GM19438 (cell line): Measurements from ENCODE around the gene TARS1.
"Not testable (repeated sequence)": the region's sequence is repeated elsewhere in the genome, so short reads cannot be mapped to it uniquely, and the experiment has no call there.

ENCODE experiments used
- ATAC-seq: cut with Tn5 transposase; IDR thresholded peaks from one replicate; pipeline ENCODE4 v1.9.1; 2021; ENCODE audit warnings: low read depth; ENCODE audit not compliant: unreplicated experiment

TARS1 gene

DNA sequence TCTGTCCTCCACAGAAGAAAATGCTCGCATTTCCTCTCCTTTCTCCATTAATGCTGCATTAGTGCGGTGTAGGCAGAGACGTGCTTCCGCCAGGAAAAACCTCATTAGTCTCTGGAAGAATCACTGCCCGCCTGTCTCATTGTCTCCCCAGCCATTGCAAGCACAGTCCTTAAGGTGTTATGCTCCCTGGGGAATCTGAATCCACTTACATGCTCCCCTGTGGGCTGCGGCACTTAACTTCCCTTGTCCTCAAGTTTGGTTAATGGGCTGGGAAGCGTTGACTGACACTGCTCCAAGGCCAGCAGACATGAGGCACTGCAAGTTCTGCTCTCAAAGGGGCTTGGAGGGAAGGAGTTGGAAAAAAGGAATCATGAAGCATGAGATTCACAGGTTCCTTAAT, 41.6 kb downstream of the TARS1 start:
- ATAC-seq, result no peak

DNA sequence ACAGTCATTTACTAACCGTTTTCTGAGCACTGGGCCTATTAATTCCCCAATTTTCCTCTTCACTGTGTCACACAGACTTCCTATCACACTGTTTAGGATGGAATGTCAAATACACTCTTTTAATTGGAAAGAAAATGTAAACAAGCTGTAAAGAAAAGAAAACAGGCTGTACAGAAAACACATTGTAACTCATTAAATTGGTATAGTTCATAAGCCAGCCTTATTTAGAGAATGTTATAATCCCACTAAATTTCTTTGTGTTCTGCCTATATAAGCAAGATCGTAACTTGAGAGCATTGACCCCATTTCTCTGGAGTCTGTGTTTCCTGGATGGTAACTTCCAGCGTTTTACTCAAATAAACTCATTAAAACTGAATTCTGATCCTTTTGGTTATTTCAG, 46.5 kb downstream of the TARS1 start:
- ATAC-seq, result no peak

DNA sequence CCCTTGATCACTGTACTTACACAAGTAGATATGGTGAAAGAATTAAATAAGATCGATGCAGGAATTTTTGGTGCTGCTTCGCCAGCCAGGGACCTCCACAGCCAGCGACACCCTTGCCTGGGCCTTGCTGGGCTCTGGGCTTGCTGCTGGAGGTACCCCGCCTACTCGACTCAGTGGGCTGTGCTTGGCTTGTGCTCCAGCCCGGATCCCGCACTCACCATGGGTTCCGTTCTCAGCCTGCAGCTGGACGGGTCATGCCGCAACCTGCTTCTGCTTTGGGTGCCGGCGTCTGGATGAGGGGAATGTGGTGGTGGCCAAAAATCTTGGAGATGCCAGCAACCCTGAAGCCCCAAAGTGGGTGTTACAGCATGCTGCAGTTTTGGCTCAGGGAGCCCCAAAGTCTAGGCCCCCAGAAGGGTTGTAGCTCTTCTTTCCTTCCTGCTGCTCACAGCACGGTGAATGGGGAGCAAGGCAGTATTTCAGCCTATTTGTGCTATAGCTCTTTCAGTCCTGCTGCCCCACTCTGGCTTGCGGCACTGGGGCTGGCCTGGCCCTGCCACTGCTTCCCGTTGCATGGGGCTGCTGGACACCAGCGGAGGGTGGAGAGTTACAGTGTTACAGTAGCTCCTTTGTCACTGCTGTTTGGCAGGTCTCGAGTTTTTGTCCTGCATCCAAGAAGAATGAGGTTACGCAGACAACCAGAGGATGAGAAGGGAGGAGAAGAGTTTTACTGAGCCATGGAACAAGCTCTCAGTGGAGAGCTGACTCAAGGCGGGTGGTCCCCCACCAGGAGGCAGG, 48.0 kb downstream of the TARS1 start:
- ATAC-seq, result no peak

DNA sequence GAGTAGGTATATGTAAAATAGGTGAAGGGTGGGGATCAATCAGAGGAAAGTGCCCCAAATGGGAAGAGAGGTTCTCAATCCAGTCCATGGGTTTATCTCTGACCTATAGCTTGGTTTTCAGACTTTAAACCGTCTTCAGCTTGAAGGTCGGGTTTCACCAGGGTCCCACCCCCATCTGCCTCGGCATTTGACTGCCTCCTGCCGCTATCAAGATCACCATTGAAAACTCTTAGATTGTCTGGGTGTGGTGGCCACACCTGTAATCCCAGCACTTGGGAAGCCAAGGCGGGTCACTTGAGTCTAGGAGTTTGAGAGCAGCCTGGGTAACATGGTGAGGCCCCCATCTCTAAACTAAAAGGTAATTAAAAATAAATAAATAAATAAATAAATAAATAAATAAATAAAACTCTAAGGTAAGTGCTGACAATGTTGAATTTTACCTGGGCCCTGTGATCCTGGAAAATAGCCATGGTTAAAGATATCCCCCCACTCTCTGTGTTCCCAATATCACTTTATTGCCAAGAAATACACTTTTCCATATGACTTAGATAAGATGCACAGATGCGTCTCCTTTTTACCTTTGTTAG, 48.8 kb downstream of the TARS1 start:
- no peak for ATAC-seq

DNA sequence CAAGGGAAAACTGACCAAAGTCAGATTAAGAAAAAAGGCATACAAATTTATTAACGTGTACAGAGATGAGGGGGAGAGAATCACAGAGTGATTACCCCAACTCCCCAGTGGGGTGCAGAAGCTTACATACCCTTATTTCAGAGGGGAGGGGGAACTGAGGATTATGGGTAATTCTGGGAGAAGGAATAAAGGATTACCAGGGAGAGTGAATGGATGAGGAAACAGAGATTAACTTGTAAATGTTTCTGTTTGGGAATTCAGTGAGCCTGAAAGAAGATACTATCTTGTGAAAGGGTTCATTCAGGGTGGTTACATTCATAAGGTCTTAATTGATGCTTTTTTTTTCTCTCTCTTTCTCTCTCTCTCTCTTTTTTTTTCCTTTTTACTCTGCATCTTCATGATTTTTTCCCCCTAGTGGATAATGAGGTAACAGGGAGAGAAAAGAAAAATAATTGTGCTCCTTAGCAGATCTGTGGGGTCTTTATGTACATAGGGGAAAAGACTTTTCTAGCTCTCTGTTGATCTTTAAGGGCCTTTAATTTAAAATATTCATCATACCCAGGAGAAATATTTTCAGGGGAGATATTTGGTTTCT, 49.4 kb downstream of the TARS1 start:
- ATAC-seq, result no peak

DNA sequence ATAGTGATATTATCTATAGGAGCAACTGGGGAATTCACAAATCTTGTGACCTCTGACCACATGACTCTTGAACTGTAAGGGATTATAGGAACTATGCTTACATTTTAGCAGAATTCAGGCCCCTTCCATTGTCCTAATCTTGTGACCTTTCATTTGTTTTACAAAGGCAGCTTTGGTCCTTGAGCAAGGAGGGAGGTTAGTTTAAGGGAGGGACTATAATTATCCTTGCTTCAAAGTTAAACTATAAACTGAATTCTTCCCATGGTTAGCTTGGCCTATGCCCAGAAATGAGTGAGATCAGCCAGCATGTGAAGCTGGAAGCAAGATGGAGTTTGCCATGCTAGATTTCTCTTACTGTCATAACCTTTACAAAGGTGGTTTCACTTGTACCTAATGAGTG, 51.2 kb downstream of the TARS1 start:
- no peak for ATAC-seq

DNA sequence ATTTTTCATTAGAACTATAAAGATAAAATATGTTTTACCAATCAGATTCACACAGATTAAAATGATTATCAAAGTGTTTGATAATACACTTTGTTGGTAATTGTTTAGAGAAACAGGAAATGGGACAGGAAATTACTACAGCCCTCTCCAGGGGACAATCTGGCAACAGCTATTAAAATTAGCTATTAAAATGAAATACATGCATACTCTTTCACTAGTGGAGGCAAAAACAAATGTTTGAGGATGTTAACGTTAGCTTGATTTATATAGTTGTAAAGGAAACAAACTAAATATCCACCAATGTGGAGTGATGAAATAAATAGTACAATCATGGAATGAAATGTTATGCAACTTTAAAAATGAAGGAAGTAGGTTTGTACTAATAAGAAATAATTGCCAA, 53.7 kb downstream of the TARS1 start:
- no peak for ATAC-seq

DNA sequence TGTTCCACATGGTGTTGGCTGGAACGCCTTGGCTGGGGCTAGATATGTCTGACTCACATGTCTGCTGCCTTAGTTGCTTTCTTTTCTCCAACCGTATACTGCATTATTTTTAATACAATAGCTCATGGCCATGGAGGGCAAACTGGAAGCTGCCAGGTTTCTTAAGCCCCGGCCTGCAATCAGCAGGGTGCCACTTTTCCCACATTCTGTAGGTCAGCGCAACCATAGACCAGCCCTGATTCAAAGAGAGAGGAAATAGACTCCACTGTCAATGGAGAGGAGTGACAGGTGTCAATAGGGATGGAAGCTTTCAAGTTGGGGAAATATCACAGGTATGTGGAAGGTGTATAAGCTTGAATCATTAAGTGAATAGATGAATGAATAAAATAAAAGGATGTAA, 60.5 kb downstream of the TARS1 start:
- no peak for ATAC-seq

DNA sequence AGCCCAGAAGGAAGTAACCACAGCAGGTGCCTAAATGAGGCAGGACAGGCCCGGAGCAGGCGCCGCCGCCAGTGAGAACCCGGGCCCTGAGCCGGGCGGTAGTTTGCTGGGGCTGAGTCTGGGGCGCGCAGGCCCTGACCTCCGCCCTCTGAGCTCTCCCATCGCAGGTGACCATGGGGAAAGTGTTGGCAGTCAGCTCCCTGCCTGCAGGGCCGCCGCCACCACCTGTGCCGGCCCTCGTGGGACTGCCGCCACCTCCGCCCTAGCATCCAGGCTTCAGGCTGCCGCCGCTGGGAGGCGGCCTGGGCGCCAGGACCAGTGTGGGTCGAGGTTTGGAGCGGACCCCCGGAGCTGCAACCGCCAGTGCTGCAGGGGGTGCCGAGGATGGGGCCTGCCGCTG, 61.1 kb downstream of the TARS1 start:
- ATAC-seq, result no peak

DNA sequence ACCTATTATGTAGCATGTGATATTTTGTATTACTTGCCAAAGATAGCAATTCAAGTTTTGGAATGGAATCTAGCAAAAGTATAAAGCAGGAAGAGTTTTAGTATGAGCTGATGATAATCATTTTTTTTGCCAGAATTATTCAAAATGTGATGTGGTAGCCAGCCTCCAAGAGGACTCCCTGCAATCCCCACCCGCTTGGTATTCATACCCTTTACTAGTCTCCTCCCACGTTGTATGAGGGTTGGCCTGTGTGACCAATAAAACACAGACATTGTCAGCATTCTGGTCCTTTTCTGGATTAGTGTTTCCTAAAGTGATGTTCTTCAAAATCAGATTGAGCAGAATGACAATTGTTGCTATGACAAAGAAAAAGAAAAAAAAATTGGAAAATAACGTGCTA, 63.8 kb downstream of the TARS1 start:
- ATAC-seq, result no peak

DNA sequence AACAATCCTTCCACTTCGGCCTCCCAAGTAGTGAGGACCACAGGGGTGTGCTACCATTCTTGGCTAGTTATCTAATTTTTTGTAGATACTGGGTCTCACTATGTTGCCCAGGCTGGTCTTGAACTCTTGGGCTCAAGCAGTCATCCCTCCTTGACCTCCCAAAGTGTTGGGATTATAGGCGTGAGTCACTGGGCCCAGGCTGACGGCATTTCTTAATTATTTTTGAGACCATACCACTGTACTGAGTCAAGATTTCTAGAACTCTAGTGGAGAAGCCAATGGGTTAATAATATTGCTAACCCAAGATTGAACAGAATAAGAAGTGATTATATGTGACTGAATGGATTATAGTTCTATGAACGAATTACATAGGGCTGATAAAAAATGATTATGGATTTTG, 66.7 kb downstream of the TARS1 start:
- no peak for ATAC-seq

DNA sequence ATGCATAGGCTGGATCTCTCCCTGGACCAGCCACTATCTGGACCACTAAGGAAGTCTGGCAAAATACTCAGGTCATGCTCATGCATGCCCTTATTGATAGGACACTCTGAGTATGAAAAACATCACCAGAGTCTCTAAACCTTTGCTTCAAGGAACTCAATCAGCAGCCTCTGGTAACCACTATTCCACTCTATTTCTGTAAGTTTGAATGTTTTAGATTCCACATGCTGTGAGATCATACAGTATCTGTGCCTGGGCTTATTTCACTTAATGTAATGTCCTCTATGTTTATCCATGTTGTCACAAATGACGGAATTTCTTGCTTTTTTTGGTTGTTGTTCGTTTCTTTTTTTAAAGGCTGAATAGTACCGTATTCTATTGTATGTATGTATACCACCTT, 68.3 kb downstream of the TARS1 start:
- ATAC-seq, result no peak

DNA sequence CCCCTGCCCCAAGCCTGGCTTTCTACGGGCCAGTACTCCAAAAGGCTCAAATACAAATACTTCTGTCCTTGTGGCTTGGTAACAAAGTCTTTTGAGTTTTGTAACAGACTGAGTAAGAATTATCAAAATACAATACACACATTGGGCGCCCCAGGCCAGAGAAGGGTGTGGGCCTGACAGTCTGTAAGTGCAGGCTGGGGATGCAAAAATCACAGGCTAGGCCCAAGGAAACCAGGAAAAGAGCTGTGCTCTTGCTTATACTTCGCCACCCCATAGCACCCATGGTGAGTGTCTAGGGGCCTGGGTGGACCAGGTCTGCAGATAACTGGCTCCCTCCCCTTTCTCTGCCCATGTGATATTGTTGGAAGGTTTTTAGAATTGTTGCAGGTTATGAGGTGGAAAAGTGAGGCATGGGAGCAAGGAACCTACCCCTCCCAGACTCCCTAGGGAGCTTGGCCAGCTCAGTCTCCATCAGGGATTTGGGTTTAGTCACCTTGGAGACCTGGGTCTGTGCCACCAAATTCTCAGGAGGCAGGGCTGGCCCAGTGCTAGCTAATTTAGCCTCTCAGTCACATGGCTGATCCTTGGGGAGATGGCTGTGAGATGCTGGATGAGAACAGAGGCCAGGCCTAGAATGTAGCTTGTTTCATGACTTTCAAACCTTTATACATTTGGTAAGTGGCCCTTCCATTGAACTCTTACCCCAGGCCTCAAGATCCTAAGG, 72.9 kb downstream of the TARS1 start:
- ATAC-seq, result no peak

DNA sequence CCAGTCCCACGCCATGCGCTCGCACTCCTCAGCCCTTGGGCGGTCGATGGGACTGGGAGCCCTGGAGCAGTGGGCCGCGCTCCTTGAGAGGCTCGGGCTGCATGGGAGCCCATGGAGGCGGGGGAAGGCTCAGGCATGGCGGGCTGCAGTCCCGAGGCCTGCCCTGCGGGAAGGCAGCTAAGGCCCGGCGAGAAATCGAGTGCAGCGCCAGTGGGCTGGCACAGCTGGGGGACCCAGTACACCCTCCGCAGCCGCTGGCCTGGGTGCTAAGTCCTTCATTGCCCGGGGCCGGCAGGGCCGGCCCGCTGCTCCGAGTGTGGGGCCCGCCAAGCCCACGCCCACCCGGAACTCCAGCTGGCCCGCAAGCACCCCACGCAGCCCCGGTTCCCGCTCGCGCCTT, 74.6 kb downstream of the TARS1 start:
- not testable (repeated sequence) for ATAC-seq

DNA sequence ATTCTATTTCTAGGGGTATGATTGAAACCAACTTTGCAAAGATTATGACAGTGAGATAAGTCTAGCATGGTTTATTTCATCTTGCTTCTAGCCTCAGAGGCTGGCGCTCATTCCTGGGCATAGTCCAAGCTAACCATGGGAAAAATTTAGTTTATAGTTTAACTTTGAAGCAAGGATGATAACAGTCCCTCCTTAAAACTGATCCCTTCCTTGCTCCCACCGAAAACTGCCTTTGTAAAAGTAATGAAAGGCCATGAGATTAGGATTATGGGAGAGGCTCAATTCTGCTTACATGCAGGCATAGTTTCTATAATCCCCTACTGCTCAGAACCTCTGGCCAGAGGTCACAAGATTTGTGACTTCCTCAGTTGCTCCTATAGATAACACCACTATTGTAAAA, 75.7 kb downstream of the TARS1 start:
- ATAC-seq, result no peak
